GM21390 (cell line): ENCODE results near the gene S100A10.

ENCODE experiments used
- ATAC-seq: cut with Tn5 transposase; IDR thresholded peaks from one replicate; pipeline ENCODE4 v1.9.1; 2021; ENCODE audit not compliant: unreplicated experiment

Gene S100A10

DNA sequence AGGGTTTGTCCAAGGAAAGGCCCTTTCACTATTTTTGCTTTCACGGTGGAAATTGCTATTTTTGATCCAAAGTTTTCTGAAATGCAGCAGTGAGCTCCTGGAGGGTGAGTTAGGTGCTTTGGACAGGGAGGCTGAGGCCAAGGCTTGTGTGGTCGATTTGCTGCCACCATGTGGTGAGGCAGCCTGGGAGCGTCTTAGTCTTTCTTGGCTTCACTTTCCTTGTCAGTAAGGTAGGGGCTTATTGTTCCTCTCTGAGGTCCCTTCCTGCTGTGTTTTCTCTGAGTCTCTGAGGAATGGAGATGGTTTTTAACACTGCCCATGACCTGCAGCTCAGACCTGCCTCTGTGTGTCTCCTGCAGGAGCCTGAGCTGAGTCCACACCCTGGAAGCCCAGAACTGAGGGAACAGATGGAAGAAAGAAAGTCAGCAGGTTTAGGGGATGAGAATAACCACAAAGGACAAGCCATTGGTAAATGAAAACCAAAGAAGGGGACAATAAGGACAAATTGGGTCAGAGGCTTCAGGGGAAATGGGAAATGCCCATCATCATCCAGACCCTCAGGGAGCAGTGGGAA lies 20.1 kb upstream of the S100A10 start:
- no peak for ATAC-seq

DNA sequence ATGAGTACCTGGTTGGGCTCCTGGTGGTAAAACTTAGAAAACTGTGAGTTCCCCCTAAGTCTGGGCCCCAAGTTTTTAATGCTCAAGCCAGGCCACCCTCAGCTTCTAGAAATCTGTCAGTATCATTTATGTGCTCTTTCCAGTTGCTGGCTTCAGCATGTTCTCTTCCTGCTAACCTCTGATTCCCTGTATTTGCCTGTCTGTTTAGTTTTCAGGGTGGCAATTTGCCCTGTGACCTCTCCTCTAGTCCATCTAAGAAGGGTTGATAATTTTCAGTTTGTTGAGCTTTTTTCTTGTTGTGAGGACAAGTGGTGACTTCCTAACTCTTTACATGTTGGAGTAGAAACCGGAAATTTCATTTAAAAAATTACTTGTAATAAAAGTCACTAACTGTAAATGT lies 16.0 kb upstream of the S100A10 start:
- no peak for ATAC-seq

DNA sequence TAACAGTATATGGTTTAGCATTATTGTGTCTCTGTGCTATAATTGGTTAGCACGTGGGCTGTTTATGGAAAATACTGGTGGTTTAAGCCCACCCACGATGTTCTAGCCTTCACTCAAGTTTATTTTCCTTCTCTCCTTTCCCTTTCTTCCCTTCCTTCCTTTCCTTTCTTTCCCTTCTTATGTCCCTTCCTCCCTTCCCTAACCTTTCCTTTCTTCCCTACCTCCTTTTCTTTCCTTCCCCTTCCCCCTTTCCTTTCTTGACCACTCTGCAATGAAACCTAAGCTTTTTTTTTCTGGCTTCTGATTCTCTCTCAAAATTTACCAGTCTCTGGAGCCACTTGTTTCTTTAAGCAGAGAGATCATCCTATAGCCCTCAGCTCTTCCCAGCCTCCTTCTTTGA lies 13.4 kb upstream of the S100A10 start:
- no peak for ATAC-seq

DNA sequence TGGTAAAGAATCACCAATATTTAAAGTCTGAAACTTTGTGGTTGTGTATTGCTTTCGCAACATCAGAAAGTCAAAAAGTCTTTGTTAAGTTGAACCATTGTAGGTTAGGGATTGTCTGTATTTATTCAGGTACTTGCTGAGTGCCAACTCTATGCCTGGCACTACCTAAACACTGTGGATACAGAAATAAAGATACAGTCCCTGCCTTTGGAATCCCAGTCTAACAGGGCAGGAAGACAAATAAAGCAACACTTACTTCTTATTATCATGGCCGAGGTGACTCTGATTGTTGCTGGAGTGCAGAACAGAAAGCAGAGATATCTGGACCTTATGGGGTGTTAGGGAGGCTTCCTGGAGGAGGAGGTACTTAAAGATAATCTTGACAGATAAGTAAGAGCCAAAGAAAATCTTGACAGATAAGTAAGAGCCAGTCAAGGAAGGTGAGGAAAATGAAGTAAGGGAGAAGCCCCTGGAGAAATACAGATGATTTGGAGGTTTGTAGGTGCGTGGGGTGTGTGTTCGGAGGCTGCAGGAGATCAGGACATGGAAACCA lies 11.8 kb upstream of the S100A10 start:
- no peak for ATAC-seq

DNA sequence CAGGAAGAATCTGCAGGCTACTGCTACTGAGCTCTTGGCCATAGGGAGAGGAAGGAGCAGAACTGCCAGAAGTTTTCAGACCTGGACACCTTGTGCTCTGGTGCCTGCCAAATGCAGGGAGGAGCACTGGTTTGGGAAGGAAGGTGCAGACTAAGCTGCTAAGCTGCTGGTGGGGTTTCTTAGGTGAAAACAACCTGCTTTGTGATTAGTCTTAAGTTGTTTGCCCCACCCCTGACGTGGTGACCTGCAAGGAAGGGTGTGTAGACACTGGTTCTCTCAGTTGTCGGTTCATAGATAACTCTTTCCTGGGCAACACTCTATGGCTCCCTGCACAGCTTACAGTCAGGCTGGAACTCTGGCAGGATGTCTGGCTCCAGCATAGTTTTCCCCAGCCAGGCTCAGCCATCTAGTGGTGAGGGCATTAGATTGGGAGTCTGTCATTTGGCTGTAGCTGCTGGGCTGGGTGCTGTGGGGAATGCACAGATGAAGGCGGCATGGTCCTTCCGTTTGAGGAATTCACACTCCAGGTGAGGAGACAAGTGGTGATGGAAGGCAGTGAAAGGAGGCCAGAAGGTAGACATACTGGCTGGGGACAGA lies 10.3 kb upstream of the S100A10 start:
- no peak for ATAC-seq

DNA sequence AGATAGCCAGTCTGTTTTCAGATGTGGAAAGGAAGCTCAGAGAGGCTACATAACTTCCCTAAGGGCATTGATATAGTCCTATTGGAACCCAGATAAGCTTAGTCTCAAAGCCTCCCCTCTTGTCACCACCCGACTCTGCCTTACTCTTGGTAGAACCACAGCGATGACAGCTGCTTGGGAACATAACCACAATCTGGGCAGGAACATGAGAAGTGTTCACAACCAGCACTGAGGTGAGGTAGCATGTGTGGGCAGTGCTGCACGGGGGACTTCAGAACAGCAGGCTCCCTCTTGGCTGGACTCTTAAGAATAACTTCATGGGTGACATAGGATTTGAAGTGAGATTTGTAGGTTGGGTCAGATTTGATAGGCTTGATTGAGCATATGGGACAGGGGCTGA lies 9.3 kb upstream of the S100A10 start:
- no peak for ATAC-seq

DNA sequence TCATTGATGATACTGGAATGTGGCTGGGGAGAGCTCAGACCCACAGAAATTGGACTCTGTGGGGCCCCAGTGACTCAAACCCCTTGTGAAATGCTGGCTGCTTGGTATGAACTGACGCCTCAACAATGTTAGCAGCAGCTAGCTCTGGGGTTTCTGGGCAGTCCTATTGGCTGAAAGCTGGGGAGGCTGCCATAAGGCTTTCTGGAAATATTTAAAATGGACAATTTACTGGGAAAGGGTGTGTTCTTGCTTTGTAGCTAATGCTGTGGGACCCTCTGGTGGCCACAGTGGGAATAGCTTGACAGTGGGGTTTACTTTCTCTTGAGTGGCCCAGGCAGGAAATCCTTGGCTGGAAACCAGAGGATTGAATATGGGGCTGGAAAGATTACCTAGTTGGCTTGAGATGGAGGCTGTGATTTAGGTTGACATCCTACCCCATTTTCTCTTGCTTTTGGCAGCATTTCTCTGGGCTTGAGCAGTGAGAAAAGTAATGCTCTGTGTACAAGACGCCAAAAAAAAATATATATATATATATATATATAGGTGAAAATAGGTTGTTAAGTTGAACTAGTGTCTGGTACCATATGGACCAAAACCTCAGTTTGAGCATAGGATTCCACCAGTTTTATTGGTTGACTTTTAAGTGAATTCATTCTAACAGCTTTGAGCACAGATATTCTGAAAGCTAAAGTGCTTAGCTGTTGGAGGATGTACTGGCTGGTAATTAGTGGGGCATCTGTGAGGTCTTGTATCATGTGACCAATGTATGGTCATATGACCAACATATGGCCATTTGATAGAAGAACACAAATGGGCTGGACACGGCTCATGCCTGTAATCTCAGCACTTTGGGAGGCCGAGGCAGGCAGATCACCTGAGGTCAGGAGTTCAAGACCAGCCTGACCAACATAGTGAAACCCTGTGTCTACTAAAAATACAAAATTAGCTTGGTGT lies 8.2 kb upstream of the S100A10 start:
- ATAC-seq, result no peak

DNA sequence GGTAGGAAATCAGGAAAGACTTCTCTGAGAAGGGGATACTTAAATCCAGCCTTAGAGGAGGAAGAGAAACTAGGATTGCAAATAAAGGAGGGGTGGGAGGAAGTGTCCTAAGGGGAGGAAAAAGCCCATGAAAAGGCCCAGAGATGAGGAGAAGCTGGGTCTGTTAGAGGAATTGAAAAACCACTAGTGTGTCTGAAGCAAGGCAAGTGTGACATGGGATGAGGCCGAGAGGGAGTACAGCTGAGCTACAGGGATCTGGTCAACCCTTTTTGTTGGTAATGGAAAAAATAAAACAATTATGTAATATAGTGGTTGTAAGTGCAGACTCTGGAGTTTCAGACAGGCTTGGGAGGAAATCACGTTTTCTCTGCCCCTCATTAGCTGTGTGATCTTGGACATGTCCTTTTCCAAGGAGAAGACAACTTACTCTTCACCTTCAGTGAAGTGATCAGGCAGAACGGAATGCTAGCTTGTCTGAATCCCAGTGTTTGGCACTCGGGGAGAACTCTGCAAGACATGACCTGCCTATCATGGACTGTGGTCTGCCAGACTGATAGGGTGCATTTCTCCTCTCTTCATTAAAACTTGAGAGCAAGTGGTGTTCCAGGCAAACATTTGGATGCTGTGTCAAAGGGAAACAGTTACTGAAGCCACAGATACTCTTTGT lies 7.4 kb upstream of the S100A10 start:
- ATAC-seq, result no peak

DNA sequence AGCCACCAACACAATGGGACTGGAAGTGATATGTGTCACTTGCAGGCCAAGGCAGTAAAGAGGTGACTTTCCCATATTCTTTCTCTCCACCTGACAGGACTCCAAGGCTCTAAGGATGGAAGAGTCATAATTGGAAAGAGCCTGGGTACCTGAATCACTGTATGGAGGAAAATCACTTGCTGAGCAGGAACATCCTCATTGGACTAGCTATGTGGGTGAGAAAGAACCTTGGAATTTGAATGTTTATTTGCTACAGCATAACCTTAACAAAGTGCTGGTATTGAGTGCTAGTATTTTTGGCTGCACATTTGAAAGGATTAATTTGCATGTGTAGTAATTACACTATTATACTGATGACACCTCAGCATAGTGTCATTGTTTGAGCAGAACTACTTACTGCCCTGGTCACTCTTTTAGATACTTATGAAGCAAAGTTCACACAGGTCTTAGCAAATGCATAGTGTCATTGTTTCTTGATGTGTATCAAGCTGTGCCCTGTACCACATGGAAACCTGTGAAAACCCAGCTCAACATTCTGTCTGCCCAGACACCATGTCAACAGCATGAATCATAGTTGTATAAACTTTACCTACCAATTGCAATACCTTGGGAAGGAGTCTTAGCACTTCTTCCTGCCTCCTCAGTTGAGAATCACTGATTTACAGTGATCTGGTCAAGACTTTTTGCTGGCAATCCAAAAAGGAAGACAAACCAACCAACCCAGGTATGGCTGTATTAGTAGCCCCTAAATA lies 5.1 kb upstream of the S100A10 start:
- no peak for ATAC-seq

DNA sequence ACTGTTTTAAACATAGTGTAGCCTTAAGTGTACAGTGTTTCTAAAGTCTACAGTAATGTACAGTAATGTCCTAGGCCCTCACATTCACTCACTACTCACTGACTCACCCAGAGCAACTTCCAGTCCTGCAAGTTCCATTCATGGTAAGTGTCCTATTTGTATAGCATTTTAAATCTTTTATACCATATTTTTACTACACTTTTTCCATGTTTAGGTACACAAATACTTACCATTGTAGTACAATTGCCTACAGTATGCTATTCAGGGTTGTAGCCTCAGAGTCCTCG lies 3.6 kb upstream of the S100A10 start:
- ATAC-seq, result no peak

DNA sequence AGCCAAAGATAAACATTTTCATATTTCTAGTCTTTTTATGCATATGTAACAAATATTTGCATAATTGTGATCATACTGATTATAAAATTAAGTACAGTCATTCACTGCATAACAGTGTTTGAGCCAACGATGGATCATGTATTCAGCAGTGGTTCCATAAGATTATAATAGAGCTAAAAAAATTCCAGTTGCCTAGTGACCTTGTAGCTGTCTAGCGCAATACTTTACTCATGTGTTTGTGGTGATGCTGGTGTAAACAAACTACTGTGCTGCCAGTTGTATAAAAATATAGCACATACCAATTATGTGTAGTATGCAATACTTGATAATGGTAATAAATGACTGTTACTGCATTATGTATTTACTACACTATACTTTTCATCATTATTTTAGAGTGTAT lies 2.1 kb upstream of the S100A10 start:
- ATAC-seq, result no peak

DNA sequence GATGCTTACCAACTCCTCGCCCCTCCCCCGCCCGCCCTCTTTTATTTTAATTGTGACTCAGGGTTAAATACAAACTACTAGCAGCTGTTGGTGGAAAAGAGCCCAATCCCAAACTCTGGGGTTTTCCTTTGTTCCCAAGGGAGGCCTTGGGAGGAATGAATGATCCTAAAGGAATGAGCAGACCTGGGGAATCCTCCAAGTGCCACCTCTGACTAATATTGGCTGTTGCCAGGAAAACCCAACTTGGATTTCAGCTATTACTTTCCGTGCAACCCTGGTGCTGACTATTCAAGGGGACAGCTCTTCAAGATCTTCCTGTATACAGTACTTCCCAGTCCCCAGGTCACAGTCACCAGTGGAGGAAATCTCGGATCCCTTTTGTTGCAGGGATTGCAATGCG lies 1.3 kb upstream of the S100A10 start:
- no peak for ATAC-seq

DNA sequence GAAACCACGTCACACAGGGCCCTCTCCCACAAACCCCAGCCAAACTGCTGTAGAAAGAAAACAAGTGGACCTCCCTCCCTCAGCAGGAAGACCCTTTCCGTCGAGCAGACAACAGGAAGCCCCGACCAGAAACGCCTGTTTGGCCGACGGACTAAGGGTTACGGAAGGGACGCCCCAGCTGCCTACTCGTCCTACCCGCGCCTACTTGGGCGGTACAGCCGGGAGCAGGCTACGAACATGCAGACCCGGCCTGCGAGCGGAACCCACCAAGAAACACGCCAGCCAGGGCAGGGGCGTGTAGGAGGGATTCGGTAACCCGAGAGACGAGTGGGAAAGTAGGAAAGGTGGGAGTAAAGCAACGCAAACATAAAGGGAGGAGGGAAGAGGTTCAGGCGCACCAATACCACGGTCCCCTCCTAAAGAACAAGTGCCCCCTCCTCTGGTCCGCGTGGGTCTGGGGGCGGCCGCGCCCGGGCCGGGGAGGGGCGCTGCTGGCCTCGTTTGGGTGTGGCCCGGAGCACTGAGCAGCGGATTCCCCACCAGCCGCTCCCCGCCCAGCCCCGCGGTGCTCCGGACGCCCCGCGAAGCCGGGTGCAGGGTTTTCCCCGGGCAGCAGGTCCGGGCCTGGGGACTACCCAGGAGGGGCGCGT lies 450 bp downstream of the S100A10 start:
- no peak for ATAC-seq

DNA sequence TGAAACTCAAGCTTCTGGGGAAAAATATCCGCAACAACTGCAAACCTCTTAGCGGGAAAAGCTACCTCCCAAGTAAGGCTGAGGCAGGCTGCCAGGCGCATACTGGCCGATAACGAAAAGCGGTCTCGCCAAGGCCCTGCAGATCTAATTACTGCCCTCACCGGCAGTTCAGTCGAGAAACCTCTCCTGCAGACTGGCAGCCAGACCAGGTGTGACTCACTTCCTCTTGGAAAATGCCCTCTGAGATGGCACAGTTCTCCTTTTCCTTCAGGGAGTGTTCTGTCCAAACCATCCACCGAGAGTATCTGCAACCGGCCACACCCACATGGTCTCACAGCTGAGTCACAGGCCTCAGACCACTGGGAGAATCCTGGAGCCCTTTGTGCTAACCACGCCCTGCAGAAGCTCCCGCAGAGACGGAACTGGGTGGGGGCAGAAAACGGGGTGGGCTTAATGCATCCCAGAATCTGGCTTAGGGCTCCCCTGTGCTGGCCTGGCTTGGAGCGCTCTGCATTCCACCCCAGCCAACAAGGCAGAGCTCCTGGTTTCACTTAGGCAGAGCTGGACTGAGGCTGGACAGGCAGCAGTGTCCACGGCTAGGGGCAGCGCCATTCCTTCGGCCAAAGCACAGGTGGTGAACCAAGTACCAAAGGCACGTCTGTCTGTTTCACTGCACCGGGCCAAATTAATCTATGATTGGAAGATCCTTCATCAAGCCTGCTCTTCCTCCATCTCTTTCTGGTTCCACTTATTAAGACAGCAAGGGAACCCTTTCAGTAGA lies 1.2 kb downstream of the S100A10 start:
- no peak for ATAC-seq

DNA sequence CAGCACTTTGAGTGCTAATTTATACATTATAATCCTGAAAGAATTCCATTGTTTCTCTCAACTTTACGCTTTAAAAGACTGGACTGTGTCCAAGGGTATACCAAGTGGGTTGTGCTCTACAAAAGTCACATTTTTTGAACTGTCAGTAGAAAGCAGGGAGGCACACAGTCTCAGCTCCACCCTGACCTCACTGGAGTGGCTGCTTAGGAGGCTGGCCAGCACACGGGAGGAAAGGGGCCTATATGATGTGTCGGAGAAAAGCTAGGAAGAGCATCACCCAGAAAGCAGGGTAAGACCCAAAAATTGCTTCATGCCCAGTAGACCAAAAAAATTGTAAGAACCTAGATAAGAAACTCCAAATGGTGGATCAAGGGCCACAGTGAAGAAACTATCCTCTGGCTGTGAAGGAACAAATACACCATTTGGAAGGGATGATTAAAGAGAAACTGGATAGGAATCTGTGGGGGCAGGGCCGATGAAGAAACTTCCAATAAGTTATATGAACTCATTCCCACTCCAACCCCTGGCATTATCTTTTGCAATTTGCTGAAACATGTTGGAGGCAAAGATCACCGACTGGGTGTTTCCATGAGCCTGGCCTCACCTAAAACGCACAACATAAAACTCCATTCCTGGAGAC lies 1.9 kb downstream of the S100A10 start:
- no peak for ATAC-seq

DNA sequence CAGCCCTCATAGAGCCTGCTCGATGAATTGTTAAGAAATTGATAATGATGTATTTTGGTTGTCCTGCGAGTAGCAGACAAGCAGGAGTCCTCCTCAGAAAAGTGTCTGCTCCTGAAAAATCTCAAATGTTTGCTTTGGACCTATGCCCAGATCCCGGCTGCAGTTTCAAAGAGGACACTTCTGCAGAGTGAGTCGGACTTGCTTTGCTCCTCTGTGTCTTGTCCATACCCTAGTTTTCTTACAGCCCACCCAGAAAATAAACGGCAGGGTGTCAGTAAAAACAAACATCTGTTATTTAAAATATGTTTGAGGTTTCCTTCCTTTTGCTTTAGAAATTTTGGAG lies 2.8 kb downstream of the S100A10 start:
- ATAC-seq, result no peak

DNA sequence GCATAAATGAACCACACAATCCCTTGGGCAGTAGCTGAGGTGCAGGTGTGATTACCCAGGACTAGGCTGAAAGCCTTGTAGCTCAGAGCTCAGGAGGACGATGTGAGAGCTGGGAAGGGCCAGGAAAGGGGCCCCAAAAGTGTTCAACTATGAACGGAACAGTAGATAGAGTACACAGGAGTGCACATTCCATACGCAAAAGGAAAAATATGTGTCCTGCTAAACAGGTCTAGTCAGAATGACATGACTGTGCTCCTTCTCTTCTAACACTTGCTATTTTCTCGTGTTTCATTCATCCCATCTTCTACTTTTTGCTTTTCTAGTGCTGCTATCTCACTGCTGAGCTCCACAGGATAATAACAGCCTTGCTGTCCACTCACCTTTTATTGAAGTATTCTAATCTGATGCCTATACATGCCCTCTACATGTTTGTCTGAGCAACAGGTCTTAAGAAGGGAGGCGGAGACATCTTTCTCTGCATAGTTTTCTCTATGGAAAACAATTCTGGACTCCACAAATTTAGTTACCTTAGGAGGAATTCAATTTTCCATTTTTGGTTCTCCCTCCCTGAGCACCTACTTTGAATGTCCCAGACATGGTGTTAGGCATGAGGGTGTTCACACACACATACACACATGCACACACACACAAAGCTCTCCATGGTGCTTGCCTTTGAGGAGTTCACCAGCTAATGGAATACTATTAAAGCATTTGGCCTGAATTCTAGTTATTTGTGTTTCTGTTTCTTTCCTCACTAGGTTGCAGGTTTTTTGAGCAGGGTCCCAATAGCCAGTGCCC lies 3.4 kb downstream of the S100A10 start:
- ATAC-seq, result no peak

DNA sequence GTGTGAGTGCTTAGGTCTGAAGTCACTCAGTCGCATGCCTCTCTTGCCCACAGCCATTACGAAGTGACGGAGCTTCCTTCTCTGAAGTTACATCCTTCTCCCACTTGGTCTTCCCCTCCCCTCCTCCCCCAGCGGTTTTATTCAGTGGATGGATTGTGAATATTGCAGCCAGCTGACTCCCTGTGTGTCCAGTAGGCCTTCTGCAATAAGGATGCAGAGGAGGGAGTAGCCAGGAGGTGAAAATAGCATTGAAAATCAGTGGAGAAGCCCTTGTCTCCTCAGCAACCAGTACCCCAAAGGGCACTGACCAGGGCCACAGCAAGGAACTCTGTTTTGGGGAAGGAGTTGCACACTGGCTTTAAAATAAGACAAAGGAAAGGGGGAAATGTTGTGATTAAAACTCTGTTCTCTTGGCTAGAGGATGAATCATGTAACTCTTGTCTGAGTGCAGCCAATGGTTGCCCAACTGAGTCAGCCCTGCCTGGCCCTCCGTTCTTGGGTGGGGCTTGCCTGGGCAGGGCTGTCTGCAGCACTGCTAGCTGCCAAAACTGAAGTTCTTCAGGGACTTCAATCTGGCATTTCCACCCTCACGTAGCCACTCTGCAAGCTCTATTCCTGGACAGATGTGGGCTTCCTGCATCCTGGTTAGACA lies 4.3 kb downstream of the S100A10 start:
- no peak for ATAC-seq
